ENCODE data around the gene ST3GAL4.
"Not testable (repeated sequence)": the region's sequence is repeated elsewhere in the genome, so short reads cannot be mapped to it uniquely, and the experiment has no call there.

ST3GAL4 gene, protein sequence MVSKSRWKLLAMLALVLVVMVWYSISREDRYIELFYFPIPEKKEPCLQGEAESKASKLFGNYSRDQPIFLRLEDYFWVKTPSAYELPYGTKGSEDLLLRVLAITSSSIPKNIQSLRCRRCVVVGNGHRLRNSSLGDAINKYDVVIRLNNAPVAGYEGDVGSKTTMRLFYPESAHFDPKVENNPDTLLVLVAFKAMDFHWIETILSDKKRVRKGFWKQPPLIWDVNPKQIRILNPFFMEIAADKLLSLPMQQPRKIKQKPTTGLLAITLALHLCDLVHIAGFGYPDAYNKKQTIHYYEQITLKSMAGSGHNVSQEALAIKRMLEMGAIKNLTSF

DNA sequence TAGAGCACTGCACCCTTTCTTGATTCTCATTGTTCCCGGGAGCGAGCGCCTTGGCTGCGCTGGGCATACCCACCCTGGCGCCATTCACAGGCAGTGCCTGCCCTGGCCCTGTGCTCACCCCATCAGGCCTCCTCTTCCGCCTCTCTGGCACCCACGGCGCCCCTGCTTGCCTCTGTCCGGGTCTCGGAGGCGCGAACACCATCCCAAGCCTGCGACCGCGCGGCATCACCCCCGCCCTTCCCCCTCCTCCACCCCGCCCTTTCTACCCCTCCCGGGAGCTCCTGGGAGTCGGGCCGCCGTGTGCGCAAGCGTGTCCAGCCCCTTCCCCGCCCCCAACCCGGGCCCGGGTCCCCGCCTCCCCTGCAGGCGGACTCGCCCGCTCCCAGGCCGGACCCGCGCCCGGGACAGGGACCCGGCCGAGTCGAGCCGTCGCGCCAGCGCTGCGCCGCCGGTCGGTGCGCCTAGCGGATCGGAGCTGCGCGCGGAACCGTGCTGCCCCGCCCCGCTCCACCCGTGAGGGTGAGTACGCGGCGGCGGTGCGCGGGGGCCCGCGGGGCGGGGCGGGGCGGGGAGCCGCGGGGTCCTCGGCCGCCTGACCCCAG, at the start of gene ST3GAL4:
Gene ST3GAL4 (plus strand): TSS at position 363 of the 602 bp plus-strand sequence. CDS start 50,470 bp downstream, outside the sequence.
- peak in 1 of 2 donors; percentile 69 for DNase-seq (ENCODE audit: extremely low read depth in 1 of 2, low read depth in 1 of 2)

DNA sequence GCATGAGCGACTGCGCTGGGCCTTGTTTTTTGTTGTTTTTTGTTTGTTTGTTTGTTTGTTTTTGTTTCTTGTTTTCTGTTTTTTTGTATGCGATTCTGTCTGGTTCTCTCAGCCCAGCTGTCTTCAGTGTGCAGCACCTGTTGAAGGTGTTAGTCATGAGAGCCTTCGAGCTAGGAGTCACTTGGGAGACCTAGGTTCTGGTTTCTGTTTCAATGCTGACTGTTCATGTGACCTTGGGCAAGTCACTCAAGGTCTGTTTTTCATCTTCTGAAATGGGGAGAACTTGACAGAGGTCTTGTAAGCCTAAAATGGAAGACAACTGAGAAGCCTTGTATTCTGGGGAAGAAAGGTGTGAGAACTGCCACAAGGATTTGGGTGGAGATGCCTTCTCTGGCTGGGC, 49.8 kb upstream of the ST3GAL4 start:
- no peak for DNase-seq (ENCODE audit: extremely low read depth in 1 of 2, low read depth in 1 of 2)

DNA sequence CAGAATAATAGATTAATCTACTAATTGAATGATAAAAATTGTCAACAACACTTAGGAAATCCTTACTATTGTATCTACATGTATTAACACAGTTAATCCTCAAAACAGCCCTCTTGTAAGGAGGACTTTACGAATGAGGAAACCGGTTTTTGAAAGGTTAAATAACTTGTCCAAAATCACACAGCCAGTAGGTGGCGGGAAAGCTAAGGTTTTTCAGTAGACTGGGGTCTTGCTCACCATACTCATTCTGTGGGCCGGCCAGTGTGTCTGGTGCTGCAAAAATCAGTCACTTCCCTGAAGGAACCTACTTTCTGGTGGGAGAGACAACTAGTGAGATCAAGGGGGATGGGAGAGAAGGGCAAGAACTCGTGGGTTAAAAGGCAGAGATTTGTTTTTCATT, 47.8 kb upstream of the ST3GAL4 start:
- DNase-seq (ENCODE audit: extremely low read depth in 1 of 2, low read depth in 1 of 2), result no peak

DNA sequence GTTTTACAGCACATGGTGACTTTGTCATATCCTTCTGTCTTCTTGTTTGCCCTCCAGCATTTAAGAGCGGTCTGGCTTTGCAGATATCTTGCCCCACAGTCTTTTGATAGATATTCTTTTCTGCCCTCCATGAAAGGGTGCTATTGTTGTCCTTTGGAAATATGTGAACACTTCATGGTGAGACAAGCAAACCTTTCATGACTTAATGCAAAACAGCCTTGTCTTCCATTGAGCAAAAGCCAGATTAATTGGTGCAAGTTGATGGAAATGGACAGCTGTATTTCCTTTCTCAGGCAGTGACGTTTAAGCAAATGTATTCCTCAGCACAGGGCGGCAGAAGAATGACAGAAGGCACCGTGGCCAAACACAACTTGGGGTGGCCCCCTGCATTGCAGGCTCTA, 47.2 kb upstream of the ST3GAL4 start:
- no peak for DNase-seq (ENCODE audit: extremely low read depth in 1 of 2, low read depth in 1 of 2)

DNA sequence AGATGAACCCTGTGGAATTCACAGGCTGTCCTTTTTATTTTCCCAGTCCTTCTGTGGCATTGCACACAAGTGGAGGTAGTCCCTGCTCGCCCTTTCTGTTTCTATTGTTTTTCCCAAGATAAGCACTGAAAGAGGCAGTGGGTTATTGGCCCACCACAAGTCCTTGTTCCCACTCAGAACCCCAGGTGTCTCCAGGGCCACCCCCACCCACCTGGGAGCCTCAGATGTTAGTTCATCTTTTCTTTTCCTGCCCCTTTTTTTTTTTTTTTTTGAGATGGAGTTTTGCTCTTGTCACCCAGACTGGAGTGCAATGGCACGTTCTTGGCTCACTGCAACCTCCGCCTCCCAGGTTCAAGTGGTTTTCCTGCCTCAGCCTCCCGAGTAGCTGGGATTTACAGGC, 46.7 kb upstream of the ST3GAL4 start:
- DNase-seq (ENCODE audit: extremely low read depth in 1 of 2, low read depth in 1 of 2), result not testable (repeated sequence)

DNA sequence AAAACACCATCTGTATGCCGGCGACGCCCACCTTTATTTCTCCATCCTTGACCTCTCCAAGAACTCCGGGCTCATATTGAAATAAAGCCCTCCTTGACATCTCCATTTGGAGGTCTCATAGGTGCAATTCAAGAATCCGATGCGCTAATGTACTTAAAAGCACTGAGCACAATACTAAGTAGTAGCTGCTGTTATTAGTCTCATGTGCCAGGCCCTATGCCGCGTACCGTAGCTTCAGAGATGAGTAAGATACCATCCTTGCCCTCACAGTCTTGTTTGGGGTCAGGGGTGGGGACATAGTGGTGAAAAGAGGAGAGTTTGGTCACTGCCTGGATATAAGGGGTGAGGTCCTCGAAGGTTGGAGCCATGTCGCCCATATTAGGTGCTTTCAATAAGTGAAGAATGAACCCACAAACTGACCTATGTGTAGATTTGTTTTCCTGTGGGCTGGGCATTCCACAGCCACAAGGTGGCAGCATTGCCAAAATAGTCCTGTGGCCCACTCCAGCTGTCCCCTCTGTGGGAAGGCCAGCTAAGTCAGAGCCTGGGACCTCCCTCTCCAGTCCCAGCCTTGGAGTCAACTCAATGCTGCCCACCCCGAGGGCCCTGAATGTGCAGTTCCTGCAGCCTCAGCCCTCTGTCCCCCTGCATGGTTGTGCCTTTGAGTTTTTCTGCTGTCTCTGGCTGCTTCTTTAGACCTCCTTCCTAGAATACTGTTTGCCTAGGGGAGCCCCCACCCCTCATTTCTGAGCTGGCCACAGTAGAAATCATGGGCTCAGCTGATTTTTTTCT, 45.1 kb upstream of the ST3GAL4 start:
- peak in 1 of 2 donors; percentile 34 for DNase-seq (ENCODE audit: extremely low read depth in 1 of 2, low read depth in 1 of 2)

DNA sequence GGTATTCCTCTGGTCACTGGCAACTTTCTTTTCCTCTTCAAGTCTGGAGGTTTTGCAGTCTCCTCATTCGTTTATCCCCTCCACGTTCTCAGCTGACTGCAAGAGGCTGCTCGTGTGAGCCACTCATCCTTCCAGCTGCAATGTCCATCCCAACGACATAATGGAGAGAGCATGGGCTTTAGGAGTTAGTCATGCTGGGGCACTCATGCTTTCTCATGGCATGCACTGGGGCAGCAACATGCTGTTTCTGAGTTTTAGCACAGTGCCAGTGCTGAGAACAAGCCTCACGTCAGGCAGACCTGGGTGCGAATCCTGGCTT, 44.5 kb upstream of the ST3GAL4 start:
- DNase-seq (ENCODE audit: extremely low read depth in 1 of 2, low read depth in 1 of 2), result no peak

DNA sequence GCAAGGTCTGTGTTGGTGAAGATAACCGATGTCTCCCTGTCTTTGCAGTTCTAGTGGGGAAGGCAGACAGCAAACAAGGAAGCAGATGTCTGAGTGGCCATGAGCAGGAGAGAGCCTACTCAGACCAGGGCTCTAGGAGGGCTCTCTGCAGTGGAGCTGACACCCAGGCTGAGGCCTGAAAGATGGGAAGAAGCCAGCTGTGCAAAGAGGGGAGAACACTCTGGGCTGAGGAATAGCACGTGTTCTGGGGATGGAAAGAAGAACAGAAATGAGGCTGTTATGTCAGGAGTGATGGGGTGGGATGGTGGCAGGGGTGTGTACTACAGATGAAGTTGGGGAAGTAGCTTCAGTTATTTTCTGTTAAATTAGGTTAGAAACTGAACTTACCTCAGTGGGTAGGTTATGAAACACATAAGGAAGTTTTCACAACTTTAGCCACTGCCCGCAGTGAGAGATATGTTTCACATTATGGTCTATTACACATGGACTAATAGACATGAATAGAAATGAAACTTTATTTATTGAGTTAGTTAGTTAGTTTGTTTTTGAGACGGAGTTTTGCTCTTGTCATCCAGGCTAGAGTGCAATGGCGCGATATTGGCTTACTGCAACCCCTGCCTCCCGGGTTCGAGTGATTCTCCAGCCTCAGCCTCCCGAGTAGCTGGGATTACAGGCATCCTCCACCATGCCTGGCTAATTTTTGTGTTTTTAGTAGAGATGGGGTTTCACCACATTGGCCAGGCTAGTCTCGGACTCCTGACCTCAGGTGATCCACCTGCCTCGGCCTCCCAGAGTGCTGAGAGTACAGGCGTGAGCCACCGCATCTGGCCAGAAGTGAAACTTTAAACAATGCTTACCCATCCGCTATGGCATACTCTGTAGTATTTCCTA, 43.8 kb upstream of the ST3GAL4 start:
- no peak for DNase-seq (ENCODE audit: extremely low read depth in 1 of 2, low read depth in 1 of 2)

DNA sequence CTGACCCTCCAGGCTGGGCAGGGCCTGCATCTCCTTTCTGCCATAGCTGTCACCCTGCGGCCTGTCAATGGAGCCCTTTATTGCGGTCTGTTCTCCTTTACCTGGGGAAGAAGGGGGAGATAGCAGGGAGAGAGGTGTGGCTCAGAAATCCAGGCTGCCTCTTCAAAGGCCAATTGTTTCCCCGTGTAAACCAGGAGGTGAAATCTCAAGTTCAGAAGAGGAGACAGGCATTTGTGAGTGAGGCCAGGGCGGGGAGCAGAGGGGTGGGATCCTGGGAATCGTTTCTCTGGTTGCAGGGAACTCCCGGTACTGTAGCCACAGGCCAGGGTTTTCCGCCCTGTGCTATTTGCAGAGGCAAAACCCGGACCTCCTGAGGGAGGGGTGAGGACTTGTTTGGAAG, 42.5 kb upstream of the ST3GAL4 start:
- DNase-seq (ENCODE audit: extremely low read depth in 1 of 2, low read depth in 1 of 2), result no peak

DNA sequence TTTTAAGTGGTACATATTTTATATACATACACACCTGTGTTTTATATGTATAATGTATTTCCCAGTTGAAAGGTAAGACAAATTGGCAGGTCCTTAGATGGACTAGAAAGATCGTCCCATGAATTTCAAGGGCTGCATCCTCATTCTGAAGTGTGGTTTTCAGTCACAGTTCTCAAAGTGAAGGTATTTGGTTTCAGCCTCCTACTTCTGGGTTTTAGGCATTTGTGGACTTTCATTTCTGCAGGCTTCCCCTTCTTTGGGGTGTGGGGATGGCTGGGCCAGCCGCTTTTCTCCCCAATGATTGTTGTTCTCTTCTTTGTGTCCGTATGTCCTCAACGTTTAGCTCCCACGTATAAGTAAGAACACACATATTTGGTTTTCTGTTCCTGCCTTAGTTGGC, 41.7 kb upstream of the ST3GAL4 start:
- DNase-seq (ENCODE audit: extremely low read depth in 1 of 2, low read depth in 1 of 2), result no peak

DNA sequence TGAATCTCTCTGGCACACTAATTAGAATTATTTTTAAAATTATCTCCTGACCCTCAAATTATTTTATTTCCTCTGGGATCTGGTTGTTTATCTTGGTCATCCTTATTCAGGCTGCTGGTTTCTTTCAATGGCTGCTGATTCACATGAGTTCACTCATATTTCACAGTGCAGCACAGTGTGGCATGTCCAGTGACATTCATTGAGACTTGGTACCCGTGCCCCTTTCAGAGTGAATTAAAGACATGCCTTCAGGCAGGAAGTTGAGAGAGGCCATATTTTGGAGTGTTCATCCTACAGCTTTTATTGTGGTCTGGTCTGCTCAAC, 38.1 kb upstream of the ST3GAL4 start:
- DNase-seq (ENCODE audit: extremely low read depth in 1 of 2, low read depth in 1 of 2), result no peak

DNA sequence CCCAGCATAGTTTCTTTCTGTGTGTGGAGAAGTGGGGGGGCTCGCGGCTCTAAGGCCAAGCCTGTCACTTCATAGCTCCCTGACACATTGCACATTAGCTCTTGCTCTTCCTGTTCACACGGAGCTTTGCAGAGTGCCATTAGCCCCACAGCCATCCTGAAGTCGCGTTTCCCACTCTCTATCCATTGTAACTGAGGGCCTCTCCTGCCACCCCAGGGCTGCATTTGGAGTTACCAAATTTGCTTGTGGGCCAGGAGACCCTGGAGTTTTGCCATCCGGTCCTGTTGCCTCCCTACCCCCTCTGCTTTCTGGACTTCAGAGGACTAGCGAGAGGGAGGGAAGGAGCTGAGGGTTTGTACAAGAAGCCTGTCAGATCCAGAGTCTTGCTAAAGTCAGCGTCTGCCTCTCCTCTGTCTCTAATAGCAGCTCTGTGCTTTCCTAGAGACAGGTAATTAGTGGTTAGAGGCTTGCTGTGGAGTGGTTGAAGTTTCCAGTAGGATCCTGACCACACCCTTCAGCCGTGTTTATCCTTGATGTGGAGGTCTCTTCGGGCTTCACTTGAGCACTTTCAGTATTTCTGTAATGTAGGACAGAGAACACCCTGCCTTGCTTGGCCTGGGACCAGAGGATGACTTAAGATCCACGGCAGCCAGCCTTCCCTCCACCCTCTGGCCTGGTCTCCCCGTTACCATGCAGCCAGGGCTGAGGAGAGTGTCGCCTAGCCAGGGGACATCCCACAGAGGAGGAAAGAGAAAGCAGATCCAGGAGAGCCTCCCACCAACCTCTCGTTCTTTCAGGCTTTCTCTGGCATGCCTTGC, 37.5 kb upstream of the ST3GAL4 start:
- DNase-seq (ENCODE audit: extremely low read depth in 1 of 2, low read depth in 1 of 2), result no peak

DNA sequence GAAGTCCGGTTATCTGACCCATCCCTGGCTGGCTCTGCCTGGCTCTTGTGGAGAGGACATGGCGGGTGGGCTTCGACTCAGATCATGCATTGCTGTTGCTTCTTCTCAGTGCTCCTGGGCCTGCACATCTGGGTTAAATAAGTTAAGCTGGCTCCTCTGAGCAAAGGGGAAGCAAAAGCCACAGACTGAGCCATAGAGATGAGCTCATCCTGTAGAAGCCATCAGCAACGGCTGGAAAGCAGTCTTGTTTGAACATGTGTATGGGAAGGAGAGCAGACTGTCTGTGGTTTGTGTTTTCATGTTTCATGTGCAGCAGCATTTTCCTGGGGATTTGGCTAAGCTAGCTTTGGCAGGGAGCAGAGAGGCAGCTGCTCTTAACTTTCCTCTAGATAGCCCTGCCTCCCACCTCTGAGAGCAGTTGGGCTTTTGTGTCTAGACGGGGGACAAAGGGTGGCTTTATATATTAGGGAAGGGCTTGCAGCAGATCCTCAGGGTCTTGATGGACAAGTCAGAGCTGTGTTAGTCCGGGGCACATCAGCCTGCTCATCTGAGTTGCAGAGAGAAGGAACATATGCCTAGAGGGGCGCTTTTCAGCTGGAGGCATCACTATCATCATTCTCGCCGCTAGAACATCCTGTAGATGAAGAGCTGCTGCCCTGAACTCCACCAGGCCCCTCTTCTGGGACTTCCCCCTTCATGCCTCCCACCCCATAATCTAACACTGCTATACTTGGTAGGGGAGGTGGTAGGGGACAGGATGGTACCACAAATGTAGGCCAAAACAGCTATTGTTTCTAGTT, 36.7 kb upstream of the ST3GAL4 start:
- DNase-seq (ENCODE audit: extremely low read depth in 1 of 2, low read depth in 1 of 2), result peak in 1 of 2 donors; percentile 33

DNA sequence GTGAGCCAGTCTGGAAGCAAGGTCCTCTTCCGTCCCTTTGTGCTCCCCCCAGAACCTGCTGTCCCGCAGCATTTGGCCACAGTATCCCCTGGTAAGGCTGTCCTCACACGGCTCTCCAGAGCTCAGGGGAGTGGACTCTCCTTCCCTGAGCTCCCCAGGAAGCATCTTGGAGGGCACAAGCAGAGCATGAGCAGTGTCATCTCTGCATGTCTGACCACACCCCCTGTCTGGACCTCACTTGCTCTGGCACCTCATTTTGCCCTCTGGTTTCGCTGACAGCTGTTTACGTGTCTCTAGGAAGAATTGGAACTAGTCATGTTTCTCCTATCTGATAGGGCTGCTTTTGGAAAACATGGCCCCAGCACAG, 36.1 kb upstream of the ST3GAL4 start:
- DNase-seq (ENCODE audit: extremely low read depth in 1 of 2, low read depth in 1 of 2), result no peak

DNA sequence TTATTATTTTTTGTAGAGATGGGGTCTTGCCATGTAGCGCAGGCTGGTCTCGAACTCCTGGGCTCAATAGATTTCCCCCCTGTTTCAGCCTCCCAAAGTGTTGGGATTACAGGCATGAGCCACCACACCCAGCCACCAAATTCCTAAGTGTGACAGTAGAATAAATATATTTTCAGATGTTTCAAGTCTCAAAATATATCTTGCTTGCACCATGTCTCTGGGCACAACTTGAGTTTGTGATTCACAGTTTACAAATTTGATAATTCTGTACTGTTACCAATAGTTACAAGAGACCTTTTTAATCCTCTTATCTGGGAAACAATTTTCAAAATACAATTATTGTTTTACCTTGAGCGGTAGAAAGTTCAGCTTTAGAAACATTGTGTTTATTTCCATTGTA, 32.5 kb upstream of the ST3GAL4 start:
- no peak for DNase-seq (ENCODE audit: extremely low read depth in 1 of 2, low read depth in 1 of 2)

DNA sequence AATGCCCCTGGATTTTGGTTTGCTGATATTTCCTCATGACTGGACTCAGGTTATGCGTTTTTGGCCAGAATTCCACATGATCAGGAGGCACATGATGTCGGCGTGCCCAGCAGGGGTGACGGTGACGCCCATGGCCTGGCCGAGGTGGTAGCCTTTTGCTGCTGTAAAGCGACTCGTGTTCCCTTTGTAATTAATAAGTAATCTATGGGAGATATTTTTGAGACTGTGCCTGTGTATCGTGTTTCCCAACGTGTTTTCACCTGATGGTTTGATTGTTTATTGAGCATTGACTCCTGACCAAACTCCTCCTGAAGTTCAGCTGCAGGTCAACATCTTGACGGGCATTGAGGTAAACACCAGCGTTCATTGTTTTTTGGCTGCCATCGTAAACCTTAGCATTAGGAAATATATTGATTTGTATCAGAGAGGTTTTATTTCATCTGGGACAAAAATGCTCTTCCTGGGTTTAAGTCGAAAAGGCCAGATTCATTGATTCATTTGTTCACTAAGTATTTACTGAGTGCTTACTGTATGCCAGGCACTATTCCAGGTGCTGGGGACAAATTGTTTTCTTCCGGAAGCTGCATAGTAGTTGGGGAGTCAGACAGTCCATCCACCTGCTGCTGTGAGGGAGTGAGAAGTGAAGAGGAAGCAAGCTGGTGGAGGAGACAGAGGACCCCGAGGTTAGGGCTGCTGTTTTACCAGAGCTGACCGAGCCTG, 28.0 kb upstream of the ST3GAL4 start:
- DNase-seq (ENCODE audit: extremely low read depth in 1 of 2, low read depth in 1 of 2), result no peak

DNA sequence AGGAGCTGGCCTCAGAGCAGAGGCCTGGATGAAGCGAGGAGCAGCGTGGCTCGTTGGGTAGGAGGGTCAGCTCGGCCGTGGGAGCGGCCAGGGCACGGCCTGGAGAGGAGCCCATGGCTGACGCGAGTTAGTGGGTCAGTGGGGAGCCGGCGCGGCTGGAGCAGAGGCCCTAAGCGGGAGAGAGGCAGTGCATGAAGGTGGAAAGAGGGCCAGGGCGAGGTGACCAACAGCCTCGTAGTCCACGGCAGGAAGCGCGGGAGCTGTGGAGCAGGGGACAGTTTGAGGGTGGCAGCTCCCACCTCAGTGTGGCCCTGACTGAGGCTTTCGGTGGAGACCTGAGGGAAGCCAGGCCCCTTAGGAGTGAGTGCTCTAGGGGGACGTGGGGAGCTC, 27.5 kb upstream of the ST3GAL4 start:
- DNase-seq (ENCODE audit: extremely low read depth in 1 of 2, low read depth in 1 of 2), result no peak

DNA sequence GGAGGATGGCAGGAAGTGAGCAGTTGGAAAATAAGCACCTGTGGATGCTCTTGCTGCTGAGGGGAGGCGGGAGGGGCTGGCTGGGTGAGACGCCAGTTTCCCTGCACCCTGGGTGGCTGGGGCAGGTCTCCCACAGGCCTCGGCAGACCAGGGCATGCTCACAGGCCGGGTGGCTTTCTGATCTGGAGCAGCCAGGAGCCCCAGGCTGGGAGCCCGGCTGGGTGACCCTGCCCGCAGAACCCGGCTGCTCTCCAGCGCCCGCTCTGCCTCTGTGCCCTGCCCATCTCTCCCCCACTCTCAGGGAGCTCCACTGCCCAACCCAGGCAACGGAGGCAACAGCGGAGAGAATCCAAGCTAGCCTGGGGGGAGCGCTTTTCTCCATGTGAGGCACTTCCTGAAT, 27.0 kb upstream of the ST3GAL4 start:
- DNase-seq (ENCODE audit: extremely low read depth in 1 of 2, low read depth in 1 of 2), result no peak
